ENCODE measurements around the gene NBL1. TPM values are rescaled to one million over a fixed set of nuclear protein-coding genes. Genes with fewer than 3 reads are reported as not detected.

NBL1 gene
- total RNA-seq, 1 donor from 2014 or later: 38.1 TPM

DNA sequence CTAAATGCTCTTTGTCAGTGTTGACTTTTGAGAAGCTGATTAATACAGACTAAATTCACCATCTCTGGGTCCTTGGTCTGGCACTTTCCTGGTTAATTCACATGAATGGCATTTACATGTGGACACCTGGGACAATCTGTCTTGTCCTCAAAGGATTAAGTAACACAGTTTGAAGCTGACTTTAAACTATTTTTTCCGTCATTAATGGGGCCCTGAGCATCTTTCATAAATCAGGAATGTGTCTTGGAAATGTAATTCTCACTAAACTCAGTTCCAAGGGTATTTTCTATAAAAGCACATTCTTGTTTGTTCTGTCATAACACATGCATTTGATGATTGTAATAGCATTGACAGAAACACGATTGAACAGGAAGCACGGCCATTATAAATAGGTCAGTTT is 26.7 kb upstream of the NBL1 start:
- Mint-ChIP-seq H3K4me3 (ENCODE audit: unreplicated experiment) (no peak overlapping the region), H3K27me3 (ENCODE audit: unreplicated experiment) (no peaks in the 10 kb centered on the region), H3K36me3 (ENCODE audit: low read depth, unreplicated experiment) (no peaks in the 10 kb centered on the region), H3K4me1 (ENCODE audit: unreplicated experiment) (peaks cover 11% of the 10 kb centered on the region), H3K9me3 (ENCODE audit: unreplicated experiment) (no peaks in the 10 kb centered on the region), H3K27ac (ENCODE audit: unreplicated experiment) (no peak overlapping the region)
- no peak for TF ChIP-seq CTCF (IDR thresholded peaks at IDR 0.05; ENCODE audit: unreplicated experiment)
- DNase-seq (ENCODE audit: low spot score): no peak

GRCh38 chr1:19618428-19618827 is 25.7 kb upstream of the NBL1 start:
- H3K36me3 Mint-ChIP-seq (ENCODE audit: low read depth, unreplicated experiment): no peaks in the 10 kb centered on the region
- DNase-seq (ENCODE audit: low spot score): no peak
- no peak for TF ChIP-seq CTCF (IDR thresholded peaks at IDR 0.05; ENCODE audit: unreplicated experiment)
- no peak overlapping the region for H3K4me3 Mint-ChIP-seq (ENCODE audit: unreplicated experiment)
- no peaks in the 10 kb centered on the region for H3K9me3 Mint-ChIP-seq (ENCODE audit: unreplicated experiment)
- peaks cover 3% of the 10 kb centered on the region for H3K4me1 Mint-ChIP-seq (ENCODE audit: unreplicated experiment)
- H3K27ac Mint-ChIP-seq (ENCODE audit: unreplicated experiment): no peak overlapping the region
- no peaks in the 10 kb centered on the region for H3K27me3 Mint-ChIP-seq (ENCODE audit: unreplicated experiment)

- Mint-ChIP-seq H3K9me3 (ENCODE audit: unreplicated experiment) (no peaks in the 10 kb centered on the region), H3K4me3 (ENCODE audit: unreplicated experiment) (no peak overlapping the region), H3K4me1 (ENCODE audit: unreplicated experiment) (no peaks in the 10 kb centered on the region), H3K27ac (ENCODE audit: unreplicated experiment) (no peak overlapping the region), H3K36me3 (ENCODE audit: low read depth, unreplicated experiment) (no peaks in the 10 kb centered on the region), H3K27me3 (ENCODE audit: unreplicated experiment) (no peaks in the 10 kb centered on the region)
- TF ChIP-seq CTCF (IDR thresholded peaks at IDR 0.05; ENCODE audit: unreplicated experiment): no peak
- DNase-seq (ENCODE audit: low spot score): no peak
These were observed 24.3 kb upstream of the NBL1 start for GRCh38 chr1:19619697-19620384.

GRCh38 chr1:19620786-19621185 is 23.3 kb upstream of the NBL1 start:
- TF ChIP-seq CTCF (IDR thresholded peaks at IDR 0.05; ENCODE audit: unreplicated experiment): no peak
- Mint-ChIP-seq H3K9me3 (ENCODE audit: unreplicated experiment) (no peaks in the 10 kb centered on the region), H3K27ac (ENCODE audit: unreplicated experiment) (no peak overlapping the region), H3K4me1 (ENCODE audit: unreplicated experiment) (no peaks in the 10 kb centered on the region), H3K27me3 (ENCODE audit: unreplicated experiment) (no peaks in the 10 kb centered on the region), H3K4me3 (ENCODE audit: unreplicated experiment) (no peak overlapping the region), H3K36me3 (ENCODE audit: low read depth, unreplicated experiment) (no peaks in the 10 kb centered on the region)
- no peak for DNase-seq (ENCODE audit: low spot score)

GRCh38 chr1:19621274-19621950 is 22.7 kb upstream of the NBL1 start:
- Mint-ChIP-seq H3K27ac (ENCODE audit: unreplicated experiment) (no peak overlapping the region), H3K9me3 (ENCODE audit: unreplicated experiment) (no peaks in the 10 kb centered on the region), H3K27me3 (ENCODE audit: unreplicated experiment) (no peaks in the 10 kb centered on the region), H3K4me1 (ENCODE audit: unreplicated experiment) (no peaks in the 10 kb centered on the region), H3K36me3 (ENCODE audit: low read depth, unreplicated experiment) (peaks cover 4% of the 10 kb centered on the region), H3K4me3 (ENCODE audit: unreplicated experiment) (no peak overlapping the region)
- no peak for DNase-seq (ENCODE audit: low spot score)
- TF ChIP-seq CTCF (IDR thresholded peaks at IDR 0.05; ENCODE audit: unreplicated experiment): no peak

Data from endothelial cell (in vitro differentiated cells).